ENCODE measurements around the gene POU2AF2.
"Not testable (repeated sequence)": the region's sequence is repeated elsewhere in the genome, so short reads cannot be mapped to it uniquely, and the experiment has no call there.

The POU2AF2 gene

GRCh38 chr11:111305162-111305802 lies 59.8 kb downstream of the POU2AF2 start:
- no peak for DNase-seq

- DNase-seq: no peak
These were observed 60.4 kb downstream of the POU2AF2 start for GRCh38 chr11:111305876-111306275.

- no peak for DNase-seq
These were observed 60.8 kb downstream of the POU2AF2 start for GRCh38 chr11:111306321-111306720.

- no peak for DNase-seq
These were observed 62.1 kb downstream of the POU2AF2 start for GRCh38 chr11:111307472-111308108.

- no peak for DNase-seq
These were observed 62.6 kb downstream of the POU2AF2 start for GRCh38 chr11:111308140-111308539.

GRCh38 chr11:111309215-111309915 lies 63.8 kb downstream of the POU2AF2 start:
- DNase-seq: no peak

- DNase-seq: no peak
These were observed 64.6 kb downstream of the POU2AF2 start for GRCh38 chr11:111310088-111310487.

GRCh38 chr11:111310723-111311122 lies 65.2 kb downstream of the POU2AF2 start:
- DNase-seq: no peak

- DNase-seq: no peak
These were observed 66.6 kb downstream of the POU2AF2 start for GRCh38 chr11:111312076-111312475.

GRCh38 chr11:111319296-111319695 lies 73.8 kb downstream of the POU2AF2 start:
- no peak for DNase-seq

GRCh38 chr11:111320199-111320598 lies 74.7 kb downstream of the POU2AF2 start:
- DNase-seq: not testable (repeated sequence)

- no peak for DNase-seq
These were observed 75.4 kb downstream of the POU2AF2 start for GRCh38 chr11:111320728-111321568.

- DNase-seq: no peak
These were observed 77.0 kb downstream of the POU2AF2 start for GRCh38 chr11:111322534-111322933.

GRCh38 chr11:111324277-111324720 lies 78.8 kb downstream of the POU2AF2 start:
- DNase-seq: no peak

- no peak for DNase-seq
These were observed 79.7 kb downstream of the POU2AF2 start for GRCh38 chr11:111325259-111325658.

- DNase-seq: no peak
These were observed 81.3 kb downstream of the POU2AF2 start for GRCh38 chr11:111326824-111327223.

GRCh38 chr11:111327908-111328624 lies 82.5 kb downstream of the POU2AF2 start:
- no peak for DNase-seq

GRCh38 chr11:111329306-111330204 lies 84.0 kb downstream of the POU2AF2 start:
- DNase-seq: no peak

- no peak for DNase-seq
These were observed 84.8 kb downstream of the POU2AF2 start for GRCh38 chr11:111330234-111330893.

GRCh38 chr11:111331711-111332479 lies 86.4 kb downstream of the POU2AF2 start:
- DNase-seq: no peak
